HepG2 (cell line): ENCODE measurements around the gene SREK1. TPM values are rescaled to one million over a fixed set of nuclear protein-coding genes. Genes with fewer than 3 reads are reported as not detected.

Experiments
- HNF1A ChIP-seq, 2 experiments: sonication (generic) in 1 of 2; formaldehyde crosslinking in 1 of 2; IDR thresholded peaks; 2 replicates each; pipeline versions ENCODE4 v1.4.0 to v1.6.1; 2016 to 2020; ENCODE audit warnings: borderline replicate concordance in 1 of 2, low read depth in 1 of 2, mild to moderate bottlenecking in 1 of 2, missing genetic modification reagents in 1 of 2
- HNF4A ChIP-seq: sonication (generic); formaldehyde crosslinking; IDR thresholded peaks from 2 replicates; pipeline ENCODE4 v1.4.0; 2020; ENCODE audit warnings: missing genetic modification reagents
- POLR2A ChIP-seq, 2 experiments: IDR thresholded peaks; 2 replicates each; pipeline ENCODE4 v1.6.1; 2011; ENCODE audit warnings: low read depth in 2 of 2, low read length in 2 of 2, mild to moderate bottlenecking in 1 of 2, moderate library complexity in 1 of 2; ENCODE audit not compliant: insufficient read depth in 1 of 2
- POLR2AphosphoS5 ChIP-seq: IDR thresholded peaks from 2 replicates; pipeline ENCODE4 v1.6.1; 2012; ENCODE audit warnings: low read depth, low read length
- PRPF4 ChIP-seq: fragments of 200-400 bp; formaldehyde crosslinking; IDR thresholded peaks from 2 replicates; pipeline ENCODE4 v1.6.1; 2016; ENCODE audit warnings: low read length, low read depth; ENCODE audit not compliant: poor library complexity, severe bottlenecking
- SAFB2 ChIP-seq: sonication (generic); formaldehyde crosslinking; IDR thresholded peaks from 2 replicates; pipeline ENCODE4 v1.5.1; 2020; ENCODE audit warnings: missing genetic modification reagents, low read depth, mild to moderate bottlenecking, borderline replicate concordance
- SAP130 ChIP-seq: IDR thresholded peaks from 2 replicates; pipeline ENCODE4 v1.6.1; 2016; ENCODE audit warnings: low read depth
- SNAI1 ChIP-seq: sonication (generic); formaldehyde crosslinking; IDR thresholded peaks from 2 replicates; pipeline ENCODE4 v1.5.0; 2020; ENCODE audit warnings: mild to moderate bottlenecking, missing genetic modification reagents, borderline replicate concordance
- TBP ChIP-seq: sonication (generic); formaldehyde crosslinking; IDR thresholded peaks from 2 replicates; pipeline ENCODE4 v1.5.0; 2020; ENCODE audit warnings: missing genetic modification reagents
- TCF7L2 ChIP-seq: IDR thresholded peaks from 2 replicates; pipeline ENCODE4 v1.6.1; 2011; ENCODE audit warnings: mild to moderate bottlenecking, low read depth, low read length, moderate library complexity
- ZBTB38 ChIP-seq: sonication (generic); formaldehyde crosslinking; IDR thresholded peaks from 2 replicates; pipeline ENCODE4 v1.5.1; 2020; ENCODE audit warnings: mild to moderate bottlenecking, missing genetic modification reagents
- ZBTB44 ChIP-seq: sonication (generic); formaldehyde crosslinking; IDR thresholded peaks from 2 replicates; pipeline ENCODE4 v1.4.0; 2020; ENCODE audit warnings: missing genetic modification reagents
- ZFY ChIP-seq: sonication (generic); formaldehyde crosslinking; IDR thresholded peaks from 2 replicates; pipeline ENCODE4 v1.4.0; 2020; ENCODE audit warnings: missing genetic modification reagents
- ZNF180 ChIP-seq: sonication (generic); formaldehyde crosslinking; IDR thresholded peaks from 2 replicates; pipeline ENCODE4 v1.4.0; 2020; ENCODE audit warnings: low read depth, missing genetic modification reagents, borderline replicate concordance
- ZNF333 ChIP-seq: sonication (generic); formaldehyde crosslinking; IDR thresholded peaks from 2 replicates; pipeline ENCODE4 v1.4.0; 2020; ENCODE audit warnings: mild to moderate bottlenecking, missing genetic modification reagents, borderline replicate concordance
- ZNF766 ChIP-seq: sonication (generic); formaldehyde crosslinking; IDR thresholded peaks from 2 replicates; pipeline ENCODE4 v1.5.0; 2020; ENCODE audit warnings: missing genetic modification reagents, borderline replicate concordance
- ZNF878 ChIP-seq: sonication (generic); formaldehyde crosslinking; IDR thresholded peaks from 2 replicates; pipeline ENCODE4 v1.8.1; 2023; ENCODE audit warnings: mild to moderate bottlenecking, missing genetic modification reagents, moderate library complexity
- polyA plus RNA-seq, 8 experiments: library from polyadenylated mRNA; depleted of rRNA in 3 of 8; stranded (reverse) in 7 of 8; unstranded in 1 of 8; fragments of >200 nt; fragmentation: Illumina TruSeq in 4 of 8; extraction: Trizol in 4 of 8; gene quantifications; 2 replicates each; pipeline versions ENCODE4 v1.2.1 to v1.2.3, GENCODE V29; 2011 to 2016; ENCODE audit warnings: low read depth in 4 of 8, missing spikeins in 1 of 8, mixed read lengths in 1 of 8; ENCODE audit not compliant: insufficient read depth in 1 of 8
- total RNA-seq, 5 experiments: library from RNA; depleted of rRNA; stranded (reverse); fragments of >200 nt; fragmentation: Illumina TruSeq; extraction: Trizol; gene quantifications; 2 replicates each; pipeline ENCODE4 v1.2.3, GENCODE V29; 2016; ENCODE audit warnings: low read depth in 1 of 5
- TF ChIP-seq, protein P1 (sequence below): sonication (generic); formaldehyde crosslinking; IDR thresholded peaks from 2 replicates; pipeline ENCODE4 v1.4.0; 2020; ENCODE audit warnings: missing genetic modification reagents, mild to moderate bottlenecking, borderline replicate concordance
- TF ChIP-seq, protein P2 (sequence below): sonication (generic); formaldehyde crosslinking; IDR thresholded peaks from 2 replicates; pipeline ENCODE4 v1.4.0; 2020; ENCODE audit warnings: mild to moderate bottlenecking, missing genetic modification reagents

SREK1 gene
- total and polyA plus RNA-seq, 2 of the 13 experiments (the other 11 are each of a cell fraction or from before 2014, with no cell fraction given) = 60.6 to 90.9 TPM

GRCh38 chr5:66144074-66144833 lies at the start of gene SREK1 (continued):
- TF ChIP-seq, protein P1, sequence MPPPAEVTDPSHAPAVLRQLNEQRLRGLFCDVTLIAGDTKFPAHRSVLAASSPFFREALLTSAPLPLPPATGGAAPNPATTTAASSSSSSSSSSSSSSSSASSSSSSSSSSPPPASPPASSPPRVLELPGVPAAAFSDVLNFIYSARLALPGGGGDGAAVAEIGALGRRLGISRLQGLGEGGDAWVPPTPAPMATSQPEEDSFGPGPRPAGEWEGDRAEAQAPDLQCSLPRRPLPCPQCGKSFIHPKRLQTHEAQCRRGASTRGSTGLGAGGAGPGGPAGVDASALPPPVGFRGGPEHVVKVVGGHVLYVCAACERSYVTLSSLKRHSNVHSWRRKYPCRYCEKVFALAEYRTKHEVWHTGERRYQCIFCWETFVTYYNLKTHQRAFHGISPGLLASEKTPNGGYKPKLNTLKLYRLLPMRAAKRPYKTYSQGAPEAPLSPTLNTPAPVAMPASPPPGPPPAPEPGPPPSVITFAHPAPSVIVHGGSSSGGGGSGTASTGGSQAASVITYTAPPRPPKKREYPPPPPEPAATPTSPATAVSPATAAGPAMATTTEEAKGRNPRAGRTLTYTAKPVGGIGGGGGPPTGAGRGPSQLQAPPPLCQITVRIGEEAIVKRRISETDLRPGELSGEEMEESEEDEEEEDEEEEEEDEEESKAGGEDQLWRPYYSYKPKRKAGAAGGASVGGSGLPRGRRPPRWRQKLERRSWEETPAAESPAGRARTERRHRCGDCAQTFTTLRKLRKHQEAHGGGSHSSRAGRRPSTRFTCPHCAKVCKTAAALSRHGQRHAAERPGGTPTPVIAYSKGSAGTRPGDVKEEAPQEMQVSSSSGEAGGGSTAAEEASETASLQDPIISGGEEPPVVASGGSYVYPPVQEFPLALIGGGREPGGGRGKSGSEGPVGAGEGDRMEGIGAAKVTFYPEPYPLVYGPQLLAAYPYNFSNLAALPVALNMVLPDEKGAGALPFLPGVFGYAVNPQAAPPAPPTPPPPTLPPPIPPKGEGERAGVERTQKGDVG (CRISPR knock-in tag) = no peak
- TF ChIP-seq POLR2AphosphoS5 = peak; percentile 91
- TF ChIP-seq ZFY = peak; percentile 89
- peak; percentile 86 for TF ChIP-seq SAP130 (CRISPR knock-in tag)
- peak; percentile 94 for TF ChIP-seq SNAI1 (CRISPR knock-in tag)
- TF ChIP-seq TBP (CRISPR knock-in tag) = no peak
- peak; percentile 68 for TF ChIP-seq PRPF4
- no peak for TF ChIP-seq TCF7L2
- no peak for TF ChIP-seq SAFB2
- TF ChIP-seq ZNF180 (CRISPR knock-in tag) = 0 out of 2 replicates have a peak, but pooled peaks have one; percentile 44
- TF ChIP-seq HNF4A (CRISPR knock-in tag) = peak; percentile 32; the same call in 1 of the 2 replicates
- peak; percentile 60; the same call in 1 of the 2 replicates for TF ChIP-seq ZNF766 (CRISPR knock-in tag)
- TF ChIP-seq ZNF878 (CRISPR knock-in tag) = peak; percentile 85; the same call in 1 of the 2 replicates
- TF ChIP-seq ZBTB38 = peak; percentile 87
- TF ChIP-seq, protein P2, sequence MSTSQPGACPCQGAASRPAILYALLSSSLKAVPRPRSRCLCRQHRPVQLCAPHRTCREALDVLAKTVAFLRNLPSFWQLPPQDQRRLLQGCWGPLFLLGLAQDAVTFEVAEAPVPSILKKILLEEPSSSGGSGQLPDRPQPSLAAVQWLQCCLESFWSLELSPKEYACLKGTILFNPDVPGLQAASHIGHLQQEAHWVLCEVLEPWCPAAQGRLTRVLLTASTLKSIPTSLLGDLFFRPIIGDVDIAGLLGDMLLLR (CRISPR knock-in tag) = peak; percentile 66; the same call in 1 of the 2 replicates
- peak; percentile 41; the same call in 1 of the 2 replicates for TF ChIP-seq ZNF333 (CRISPR knock-in tag)
- TF ChIP-seq POLR2A (IDR thresholded peaks at IDR 0.05; ENCODE audit: insufficient read depth in 1 of 2, low read depth in 2 of 2, low read length in 2 of 2) = peak; percentile 83 to 89
- TF ChIP-seq ZBTB44 (CRISPR knock-in tag) = 0 out of 2 replicates have a peak, but pooled peaks have one; percentile 29
- TF ChIP-seq HNF1A (IDR thresholded peaks at IDR 0.05; ENCODE audit: low read depth) = no peak
- TF ChIP-seq HNF1A (CRISPR knock-in tag; IDR thresholded peaks at IDR 0.05; ENCODE audit: borderline replicate concordance) = peak; percentile 44; the same call in 1 of the 2 replicates
